Germinal center (tissue), 1 donor: ENCODE data around the gene PI4KA.
"Not testable (repeated sequence)": the region's sequence is repeated elsewhere in the genome, so short reads cannot be mapped to it uniquely, and the experiment has no call there.

Source experiments
- DNase-seq: peaks from one replicate; pipeline ENCODE4 v3.0.0; 2012; ENCODE audit warnings: mixed read lengths, low spot score

PI4KA gene

GRCh38 chr22:20690586-20691317 is 167.9 kb downstream of the PI4KA start:
- not testable (repeated sequence) for DNase-seq

GRCh38 chr22:20687356-20688172 is 171.0 kb downstream of the PI4KA start:
- not testable (repeated sequence) for DNase-seq

- DNase-seq = not testable (repeated sequence)
Measured at GRCh38 chr22:20685764-20686163, 172.8 kb downstream of the PI4KA start.

- DNase-seq = not testable (repeated sequence)
Measured at GRCh38 chr22:20678792-20679435, 179.7 kb downstream of the PI4KA start.

- DNase-seq = no peak
Measured at GRCh38 chr22:20677684-20678242, 180.8 kb downstream of the PI4KA start.

GRCh38 chr22:20675613-20676012 is 183.0 kb downstream of the PI4KA start:
- DNase-seq = not testable (repeated sequence)

GRCh38 chr22:20674998-20675397 is 183.6 kb downstream of the PI4KA start:
- no peak for DNase-seq

GRCh38 chr22:20673295-20674195 is 185.1 kb downstream of the PI4KA start:
- DNase-seq = no peak

GRCh38 chr22:20672732-20673131 is 185.9 kb downstream of the PI4KA start:
- DNase-seq = no peak

- DNase-seq = no peak
Measured at GRCh38 chr22:20672082-20672424, 186.6 kb downstream of the PI4KA start.

GRCh38 chr22:20671409-20672081 is 187.1 kb downstream of the PI4KA start:
- DNase-seq = no peak

GRCh38 chr22:20670457-20671261 is 188.0 kb downstream of the PI4KA start:
- not testable (repeated sequence) for DNase-seq

GRCh38 chr22:20669884-20670283 is 188.7 kb downstream of the PI4KA start:
- not testable (repeated sequence) for DNase-seq

- not testable (repeated sequence) for DNase-seq
Measured at GRCh38 chr22:20669471-20669870, 189.1 kb downstream of the PI4KA start.

GRCh38 chr22:20668769-20669168 is 189.8 kb downstream of the PI4KA start:
- not testable (repeated sequence) for DNase-seq

- DNase-seq = not testable (repeated sequence)
Measured at GRCh38 chr22:20668226-20668625, 190.4 kb downstream of the PI4KA start.

- not testable (repeated sequence) for DNase-seq
Measured at GRCh38 chr22:20667548-20667947, 191.1 kb downstream of the PI4KA start.

GRCh38 chr22:20666560-20666959 is 192.1 kb downstream of the PI4KA start:
- DNase-seq = no peak

GRCh38 chr22:20664594-20664959 is 194.0 kb downstream of the PI4KA start:
- no peak for DNase-seq
